ENCODE results near the gene PBX1.

DNA sequence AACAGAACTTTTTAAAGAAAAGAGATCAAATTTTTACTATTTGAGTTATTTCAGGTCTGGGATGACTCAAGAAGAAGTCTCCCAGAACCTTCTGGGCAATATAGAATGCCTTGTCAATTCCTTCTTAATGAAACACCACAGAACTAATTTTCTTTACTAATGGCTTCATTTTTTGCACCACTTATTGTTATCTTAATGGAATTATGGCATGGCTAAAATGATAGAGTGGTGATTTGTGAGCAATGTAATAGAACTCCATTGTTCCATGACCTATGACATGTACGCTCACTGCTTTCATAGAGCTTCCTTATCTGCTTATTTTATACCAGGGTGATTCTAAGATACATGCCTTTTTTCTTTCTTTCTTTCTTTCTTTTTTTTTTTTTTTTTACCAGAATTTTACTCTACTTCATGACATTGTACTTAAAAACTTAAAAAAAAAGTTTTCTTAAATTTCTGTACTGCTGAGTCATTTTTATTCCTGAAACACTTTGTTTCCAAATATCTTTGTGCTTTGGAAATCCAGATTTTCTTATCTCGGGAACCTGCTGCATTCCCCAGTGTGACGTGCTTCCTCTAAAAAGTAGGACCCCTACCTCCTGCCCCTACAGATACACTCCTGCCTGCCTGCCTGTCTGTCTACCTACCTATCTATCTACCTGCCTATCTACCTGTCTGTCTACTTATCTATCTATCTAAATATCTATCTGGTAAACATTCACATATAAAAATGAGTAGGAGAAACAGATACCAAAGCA lies 284.9 kb downstream of the PBX1 start:
- TF ChIP-seq CTCF (IDR thresholded peaks at IDR 0.05): no peak
- TF ChIP-seq POLR2A (IDR thresholded peaks at IDR 0.05): no peak

Data from right lobe of liver (tissue), 4 donors.